ENCODE data around the gene TRPM6. TPM values are rescaled to one million over a fixed set of nuclear protein-coding genes. Genes with fewer than 3 reads are reported as not detected.
"Not testable (repeated sequence)": the region's sequence is repeated elsewhere in the genome, so short reads cannot be mapped to it uniquely, and the experiment has no call there.

TRPM6 gene
- not detected for polyA plus RNA-seq

GRCh38 chr9:74887041-74887980 is at the start of gene TRPM6:
Gene TRPM6 (minus strand): TSS chr9:74887921. CDS start chr9:74887856, 65 bp downstream.
- peaks cover 6 to 8% (median 7%) of the 10 kb centered on the region in 3 donors for H3K4me1 Mint-ChIP-seq
- H3K27me3 Mint-ChIP-seq: peaks cover 41% of the 10 kb centered on the region
- H3K4me3 Mint-ChIP-seq: peak within 1 kb of the TSS in 3 of 4 donors; percentile 62 to 90 (median 79)
- H3K9me3 Mint-ChIP-seq: peaks cover 0 to 8% (median 6%) of the 10 kb centered on the region in 3 donors
- H3K27ac Mint-ChIP-seq: peak within 1 kb of the TSS in 1 of 3 donors; percentile 69
- no peaks in the 10 kb centered on the region for H3K36me3 Mint-ChIP-seq

GRCh38 chr9:74935008-74935407 is 47.3 kb upstream of the TRPM6 start:
- Mint-ChIP-seq H3K36me3 (peaks cover 2% of the 10 kb centered on the region), H3K4me1 (peaks cover 0 to 2% (median 0%) of the 10 kb centered on the region in 3 donors), H3K4me3 (no peak overlapping the region), H3K27me3 (peaks cover 6% of the 10 kb centered on the region), H3K27ac (no peak overlapping the region), H3K9me3 (peaks cover 4 to 14% (median 14%) of the 10 kb centered on the region in 3 donors)

- H3K9me3 Mint-ChIP-seq: no peaks in the 10 kb centered on the region
- H3K36me3 Mint-ChIP-seq: no peaks in the 10 kb centered on the region
- H3K4me3 Mint-ChIP-seq: no peak overlapping the region
- no peak overlapping the region for H3K27ac Mint-ChIP-seq
- no peaks in the 10 kb centered on the region for H3K4me1 Mint-ChIP-seq
- H3K27me3 Mint-ChIP-seq: peaks cover 3% of the 10 kb centered on the region
These were observed 34.0 kb upstream of the TRPM6 start for GRCh38 chr9:74921737-74922136.

GRCh38 chr9:74920944-74921626 is 33.4 kb upstream of the TRPM6 start:
- no peaks in the 10 kb centered on the region for H3K36me3 Mint-ChIP-seq
- H3K4me3 Mint-ChIP-seq: no peak overlapping the region
- H3K4me1 Mint-ChIP-seq: no peaks in the 10 kb centered on the region
- H3K27me3 Mint-ChIP-seq: peaks cover 3% of the 10 kb centered on the region
- H3K9me3 Mint-ChIP-seq: no peaks in the 10 kb centered on the region
- no peak overlapping the region for H3K27ac Mint-ChIP-seq

GRCh38 chr9:74910036-74910435 is 22.3 kb upstream of the TRPM6 start:
- Mint-ChIP-seq H3K9me3 (peaks cover 1 to 20% (median 15%) of the 10 kb centered on the region in 3 donors), H3K4me3 (no peak overlapping the region), H3K36me3 (no peaks in the 10 kb centered on the region), H3K27me3 (peaks cover 16% of the 10 kb centered on the region), H3K4me1 (no peaks in the 10 kb centered on the region), H3K27ac (no peak overlapping the region)

- Mint-ChIP-seq H3K4me3 (no peak overlapping the region), H3K27ac (no peak overlapping the region), H3K36me3 (no peaks in the 10 kb centered on the region), H3K9me3 (peaks cover 0 to 20% (median 12%) of the 10 kb centered on the region in 3 donors), H3K27me3 (peaks cover 16% of the 10 kb centered on the region), H3K4me1 (no peaks in the 10 kb centered on the region)
These were observed 20.9 kb upstream of the TRPM6 start for GRCh38 chr9:74908665-74909064.

- H3K27me3 Mint-ChIP-seq: peaks cover 15% of the 10 kb centered on the region
- no peak overlapping the region for H3K27ac Mint-ChIP-seq
- H3K36me3 Mint-ChIP-seq: no peaks in the 10 kb centered on the region
- no peak overlapping the region for H3K4me3 Mint-ChIP-seq
- H3K4me1 Mint-ChIP-seq: no peaks in the 10 kb centered on the region
- peaks cover 0 to 14% (median 12%) of the 10 kb centered on the region in 3 donors for H3K9me3 Mint-ChIP-seq
These were observed 19.4 kb upstream of the TRPM6 start for GRCh38 chr9:74907085-74907484.

GRCh38 chr9:74901001-74901400 is 13.3 kb upstream of the TRPM6 start:
- Mint-ChIP-seq H3K4me3 (no peak overlapping the region), H3K4me1 (no peaks in the 10 kb centered on the region), H3K27ac (no peak overlapping the region), H3K36me3 (no peaks in the 10 kb centered on the region), H3K9me3 (peaks cover 0 to 2% (median 0%) of the 10 kb centered on the region in 3 donors), H3K27me3 (peaks cover 11% of the 10 kb centered on the region)

GRCh38 chr9:74888449-74888848 is 728 bp upstream of the TRPM6 start:
- Mint-ChIP-seq H3K4me3 (peak overlapping the region in 2 of 4 donors; percentile 57 to 79), H3K27me3 (peaks cover 42% of the 10 kb centered on the region)
- H3K27ac Mint-ChIP-seq, H3K9me3 Mint-ChIP-seq, H3K4me1 Mint-ChIP-seq, H3K36me3 Mint-ChIP-seq: not testable (repeated sequence)

GRCh38 chr9:74887981-74888370 is 255 bp upstream of the TRPM6 start:
- Mint-ChIP-seq H3K4me1 (peaks cover 6 to 8% (median 7%) of the 10 kb centered on the region in 3 donors), H3K36me3 (no peaks in the 10 kb centered on the region), H3K9me3 (peaks cover 0 to 8% (median 6%) of the 10 kb centered on the region in 3 donors), H3K27me3 (peaks cover 43% of the 10 kb centered on the region), H3K27ac (no peak overlapping the region), H3K4me3 (peak overlapping the region in 2 of 4 donors; percentile 79 to 90)

GRCh38 chr9:74876382-74876949 is 11.3 kb downstream of the TRPM6 start:
- Mint-ChIP-seq H3K27me3 (peaks cover 10% of the 10 kb centered on the region), H3K4me3 (no peak overlapping the region), H3K27ac (no peak overlapping the region), H3K4me1 (peaks cover 0 to 4% (median 4%) of the 10 kb centered on the region in 3 donors), H3K36me3 (no peaks in the 10 kb centered on the region), H3K9me3 (peaks cover 8 to 22% (median 19%) of the 10 kb centered on the region in 3 donors)

GRCh38 chr9:74875656-74876055 is 12.1 kb downstream of the TRPM6 start:
- Mint-ChIP-seq H3K27ac (no peak overlapping the region), H3K4me1 (peaks cover 0 to 3% (median 3%) of the 10 kb centered on the region in 3 donors), H3K9me3 (peaks cover 8 to 20% (median 18%) of the 10 kb centered on the region in 3 donors), H3K27me3 (peaks cover 7% of the 10 kb centered on the region), H3K36me3 (no peaks in the 10 kb centered on the region), H3K4me3 (no peak overlapping the region)

- peaks cover 0 to 1% (median 0%) of the 10 kb centered on the region in 3 donors for H3K4me1 Mint-ChIP-seq
- H3K27me3 Mint-ChIP-seq: peaks cover 3% of the 10 kb centered on the region
- H3K9me3 Mint-ChIP-seq: peaks cover 5 to 9% (median 7%) of the 10 kb centered on the region in 3 donors
- no peaks in the 10 kb centered on the region for H3K36me3 Mint-ChIP-seq
- no peak overlapping the region for H3K4me3 Mint-ChIP-seq
- H3K27ac Mint-ChIP-seq: no peak overlapping the region
These were observed 13.5 kb downstream of the TRPM6 start for GRCh38 chr9:74874220-74874619.

- H3K27ac Mint-ChIP-seq: peak overlapping the region in 1 of 3 donors; percentile 41
- peaks cover 3% of the 10 kb centered on the region for H3K27me3 Mint-ChIP-seq
- no peak overlapping the region for H3K4me3 Mint-ChIP-seq
- no peaks in the 10 kb centered on the region for H3K36me3 Mint-ChIP-seq
- peaks cover 0 to 5% (median 1%) of the 10 kb centered on the region in 3 donors for H3K9me3 Mint-ChIP-seq
- peaks cover 0 to 1% (median 0%) of the 10 kb centered on the region in 3 donors for H3K4me1 Mint-ChIP-seq
These were observed 15.0 kb downstream of the TRPM6 start for GRCh38 chr9:74872619-74873233.
